Peyer's patch (tissue), 4 donors: ENCODE results near the gene CERKL.

Source experiments
- POLR2A ChIP-seq, 2 donors: fragments of 450-650 bp; IDR thresholded peaks; one replicate each; pipeline ENCODE4 v1.5.1; 2017; ENCODE audit warnings: antibody characterized with exemption in 2 of 2, mild to moderate bottlenecking in 2 of 2, moderate library complexity in 2 of 2
- TF ChIP-seq, protein P1 (sequence below), 6 experiments: fragments of 450-650 bp in 4 of 6; fragments of 200-600 bp in 2 of 6; sonication (generic) in 1 of 6; IDR thresholded peaks; one replicate each; pipeline ENCODE4 v1.5.1; 2017 to 2019; ENCODE audit warnings: antibody characterized with exemption in 6 of 6, mild to moderate bottlenecking in 3 of 6, moderate library complexity in 1 of 6

DNA sequence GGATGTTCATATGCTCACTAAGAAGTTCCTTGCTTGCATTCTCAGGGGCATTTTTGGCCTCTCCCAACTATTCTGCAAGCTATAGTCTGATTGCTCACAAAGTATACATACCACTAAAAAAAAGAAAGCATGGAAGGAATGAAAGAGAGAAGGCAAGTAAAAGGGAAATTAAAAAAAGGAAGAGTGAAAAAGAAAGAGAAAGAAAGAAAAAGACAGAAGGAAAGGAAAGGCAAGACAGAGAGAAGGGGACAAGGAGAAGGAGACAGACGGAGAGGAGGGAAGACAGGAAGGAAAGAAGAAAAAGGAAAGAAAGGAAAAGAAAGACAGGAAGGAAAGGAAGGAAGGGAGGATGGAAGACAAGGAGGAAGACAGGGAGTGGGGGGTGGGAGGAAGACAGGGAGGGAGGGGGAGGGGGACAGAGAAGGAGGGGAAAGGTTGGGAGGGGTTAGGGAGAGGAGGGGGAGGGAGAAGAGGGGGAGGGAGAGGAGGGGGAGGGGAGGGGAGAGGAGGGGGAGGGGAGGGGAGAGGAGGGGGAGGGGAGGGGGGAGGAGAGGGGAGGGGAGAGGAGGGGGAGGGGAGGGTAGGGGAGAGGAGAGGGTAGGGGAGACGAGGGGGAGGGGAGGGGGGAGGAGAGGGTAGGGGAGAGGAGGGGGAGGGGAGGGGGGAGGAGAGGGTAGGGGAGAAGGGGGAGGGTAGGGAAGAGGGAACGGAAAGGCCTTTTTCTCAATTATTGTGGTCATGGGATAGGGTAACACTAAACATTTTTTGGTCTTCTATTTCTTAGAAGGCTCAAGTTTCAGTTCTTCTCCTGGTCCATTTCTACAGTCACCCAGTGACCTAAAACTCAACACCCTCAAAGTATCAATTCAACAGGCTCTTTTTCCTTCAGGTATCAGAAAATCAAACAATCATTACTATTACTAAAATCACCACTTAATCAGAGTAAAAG lies 50.7 kb downstream of the CERKL start:
- TF ChIP-seq, protein P1, sequence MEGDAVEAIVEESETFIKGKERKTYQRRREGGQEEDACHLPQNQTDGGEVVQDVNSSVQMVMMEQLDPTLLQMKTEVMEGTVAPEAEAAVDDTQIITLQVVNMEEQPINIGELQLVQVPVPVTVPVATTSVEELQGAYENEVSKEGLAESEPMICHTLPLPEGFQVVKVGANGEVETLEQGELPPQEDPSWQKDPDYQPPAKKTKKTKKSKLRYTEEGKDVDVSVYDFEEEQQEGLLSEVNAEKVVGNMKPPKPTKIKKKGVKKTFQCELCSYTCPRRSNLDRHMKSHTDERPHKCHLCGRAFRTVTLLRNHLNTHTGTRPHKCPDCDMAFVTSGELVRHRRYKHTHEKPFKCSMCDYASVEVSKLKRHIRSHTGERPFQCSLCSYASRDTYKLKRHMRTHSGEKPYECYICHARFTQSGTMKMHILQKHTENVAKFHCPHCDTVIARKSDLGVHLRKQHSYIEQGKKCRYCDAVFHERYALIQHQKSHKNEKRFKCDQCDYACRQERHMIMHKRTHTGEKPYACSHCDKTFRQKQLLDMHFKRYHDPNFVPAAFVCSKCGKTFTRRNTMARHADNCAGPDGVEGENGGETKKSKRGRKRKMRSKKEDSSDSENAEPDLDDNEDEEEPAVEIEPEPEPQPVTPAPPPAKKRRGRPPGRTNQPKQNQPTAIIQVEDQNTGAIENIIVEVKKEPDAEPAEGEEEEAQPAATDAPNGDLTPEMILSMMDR (IDR thresholded peaks at IDR 0.05): no peak
- no peak for TF ChIP-seq POLR2A (IDR thresholded peaks at IDR 0.05)
